IPS-20b (cell line): Measurements from ENCODE around the gene REC8.
A peak's percentile ranks its signal among the peaks of the same experiment; 100 is the strongest.

Experiments
- H3K27ac ChIP-seq: one replicate; pipeline ENCODE4 v1.5.1; 2013; ENCODE audit warnings: low read length
- H3K27me3 ChIP-seq: 2 replicates; pipeline ENCODE4 v1.6.1; 2013; ENCODE audit warnings: mild to moderate bottlenecking, low read length, inconsistent platforms; ENCODE audit not compliant: insufficient read depth
- H3K36me3 ChIP-seq: 2 replicates; pipeline ENCODE4 v1.6.1; 2013; ENCODE audit warnings: low read depth, mild to moderate bottlenecking, inconsistent platforms, low read length, moderate library complexity; ENCODE audit not compliant: insufficient read depth
- H3K4me1 ChIP-seq: 2 replicates; pipeline ENCODE4 v1.6.1; 2013; ENCODE audit warnings: mild to moderate bottlenecking, control low read depth, inconsistent platforms, low read length, moderate library complexity; ENCODE audit not compliant: insufficient read depth
- H3K4me3 ChIP-seq: 2 replicates; pipeline ENCODE4 v1.5.1; 2013; ENCODE audit warnings: mild to moderate bottlenecking, low read length, inconsistent platforms
- H3K9ac ChIP-seq: 2 replicates; pipeline ENCODE4 v1.6.1; 2013; ENCODE audit warnings: low read depth, mild to moderate bottlenecking, inconsistent platforms, low read length, moderate library complexity
- H3K9me3 ChIP-seq: 2 replicates; pipeline ENCODE4 v1.6.1; 2013; ENCODE audit warnings: mild to moderate bottlenecking, low read depth, low read length, inconsistent platforms; ENCODE audit not compliant: insufficient read depth

Gene REC8

GRCh38 chr14:24141097-24141880, 30.6 kb upstream of the REC8 start, which contains the start of gene EMC9:
Gene EMC9, minus strand, starts transcription at chr14:24141591. Its CDS starts 287 bp downstream, at chr14:24141304.
- Histone ChIP-seq H3K9ac (peak within 1 kb of the TSS; percentile 96), H3K9me3 (no peaks in the 10 kb centered on the region), H3K4me3 (peak within 1 kb of the TSS; percentile 99), H3K27ac (peak within 1 kb of the TSS; percentile 70), H3K4me1 (peaks cover 18% of the 10 kb centered on the region), H3K36me3 (peaks cover 46% of the 10 kb centered on the region), H3K27me3 (no peaks in the 10 kb centered on the region)

DNA sequence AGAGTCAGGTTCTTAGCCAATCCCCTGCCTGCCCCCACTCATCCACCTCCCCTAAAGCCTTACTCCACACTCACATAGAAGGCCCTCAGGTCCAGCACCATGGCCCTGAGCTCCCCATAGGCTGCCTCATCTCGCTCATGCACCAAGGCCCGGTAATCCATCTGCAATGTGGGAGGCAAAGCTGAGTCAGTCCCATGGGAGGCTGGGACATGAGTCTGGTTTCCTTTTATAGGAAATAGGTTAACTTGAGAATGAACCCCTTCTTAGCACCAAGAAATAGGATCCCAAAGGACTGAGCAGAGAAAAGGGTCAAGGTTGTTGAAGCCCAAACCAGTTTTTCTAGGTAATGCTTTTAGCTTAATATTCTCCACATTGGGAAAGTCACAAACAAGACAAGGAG, 28.4 kb upstream of the REC8 start:
- Histone ChIP-seq H3K36me3 (peaks cover 36% of the 10 kb centered on the region), H3K9ac (no peak overlapping the region), H3K9me3 (no peaks in the 10 kb centered on the region), H3K4me3 (no peak overlapping the region), H3K27ac (no peak overlapping the region), H3K27me3 (no peaks in the 10 kb centered on the region), H3K4me1 (peaks cover 14% of the 10 kb centered on the region)

DNA sequence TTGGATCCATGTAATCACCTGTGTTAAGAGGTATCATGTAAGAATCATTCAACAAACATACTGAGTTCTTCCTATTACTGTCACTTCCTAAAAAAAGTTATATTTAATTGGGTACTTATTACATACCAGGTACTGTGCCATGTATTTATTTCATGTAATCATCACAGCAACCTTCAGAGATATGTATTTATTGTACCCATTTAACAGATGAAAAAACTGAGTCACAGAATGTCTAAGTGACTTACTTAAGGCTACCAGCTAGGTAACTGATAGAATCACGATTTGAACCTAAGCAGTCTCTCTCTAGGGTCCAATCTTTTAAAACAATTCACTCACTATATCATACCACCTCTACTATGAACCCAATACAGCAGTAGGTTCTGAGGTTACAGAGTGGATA, 27.4 kb upstream of the REC8 start:
- Histone ChIP-seq H3K9ac (no peak overlapping the region), H3K36me3 (peaks cover 33% of the 10 kb centered on the region), H3K27ac (no peak overlapping the region), H3K4me3 (no peak overlapping the region), H3K27me3 (no peaks in the 10 kb centered on the region), H3K4me1 (peaks cover 16% of the 10 kb centered on the region), H3K9me3 (no peaks in the 10 kb centered on the region)

GRCh38 chr14:24145219-24145618, 26.7 kb upstream of the REC8 start:
- peak overlapping the region; percentile 94; the same call in 1 of the 2 replicates for H3K9ac ChIP-seq
- H3K4me3 ChIP-seq: peak overlapping the region; percentile 97; the same call in 1 of the 2 replicates
- no peak overlapping the region for H3K27ac ChIP-seq
- H3K4me1 ChIP-seq: peaks cover 16% of the 10 kb centered on the region
- H3K9me3 ChIP-seq: no peaks in the 10 kb centered on the region
- no peaks in the 10 kb centered on the region for H3K27me3 ChIP-seq
- H3K36me3 ChIP-seq: peaks cover 36% of the 10 kb centered on the region

- Histone ChIP-seq H3K27me3 (no peaks in the 10 kb centered on the region), H3K4me3 (peak overlapping the region; percentile 97), H3K4me1 (peaks cover 16% of the 10 kb centered on the region), H3K9ac (peak overlapping the region; percentile 94; the same call in 1 of the 2 replicates), H3K36me3 (peaks cover 43% of the 10 kb centered on the region), H3K9me3 (no peaks in the 10 kb centered on the region), H3K27ac (peak overlapping the region; percentile 53)
These were observed 26.0 kb upstream of the REC8 start for GRCh38 chr14:24145690-24146452.

DNA sequence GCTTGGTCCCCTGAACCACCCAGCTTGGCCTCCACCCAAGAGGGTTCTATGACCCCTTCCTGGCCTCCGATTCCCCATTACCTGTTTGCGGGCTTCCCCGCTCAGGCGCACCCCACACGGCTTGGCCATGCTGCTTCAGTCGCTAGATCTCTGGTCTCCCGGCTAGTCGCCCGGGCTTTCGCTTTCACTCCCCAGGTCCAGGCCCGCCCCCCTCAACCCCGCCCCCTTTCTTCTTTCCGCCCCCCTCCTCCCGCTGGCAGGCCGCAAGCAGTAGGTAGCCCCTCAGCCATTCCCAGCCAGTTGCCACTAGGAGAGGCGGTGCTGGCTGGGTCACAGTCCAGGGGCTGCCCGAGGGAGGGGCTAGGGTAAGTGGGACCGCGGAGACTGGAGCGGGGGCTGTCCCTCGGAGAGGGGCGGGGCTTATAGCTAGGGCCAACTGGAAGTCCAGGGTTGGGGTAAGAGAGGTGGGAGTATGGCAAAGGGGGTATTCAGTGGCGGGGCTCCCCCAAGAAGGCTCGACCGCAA, 25.4 kb upstream of the REC8 start, which contains the start of gene PSME2:
Gene PSME2 (minus strand): TSS at position 158 of the 525 bp plus-strand sequence. CDS start 29 bp downstream, at position 129.
- Histone ChIP-seq H3K27me3 (no peaks in the 10 kb centered on the region), H3K36me3 (peaks cover 49% of the 10 kb centered on the region), H3K9me3 (no peaks in the 10 kb centered on the region), H3K27ac (peak within 1 kb of the TSS; percentile 53), H3K4me1 (peaks cover 16% of the 10 kb centered on the region), H3K4me3 (peak within 1 kb of the TSS; percentile 97), H3K9ac (peak within 1 kb of the TSS; percentile 94; the same call in 1 of the 2 replicates)

DNA sequence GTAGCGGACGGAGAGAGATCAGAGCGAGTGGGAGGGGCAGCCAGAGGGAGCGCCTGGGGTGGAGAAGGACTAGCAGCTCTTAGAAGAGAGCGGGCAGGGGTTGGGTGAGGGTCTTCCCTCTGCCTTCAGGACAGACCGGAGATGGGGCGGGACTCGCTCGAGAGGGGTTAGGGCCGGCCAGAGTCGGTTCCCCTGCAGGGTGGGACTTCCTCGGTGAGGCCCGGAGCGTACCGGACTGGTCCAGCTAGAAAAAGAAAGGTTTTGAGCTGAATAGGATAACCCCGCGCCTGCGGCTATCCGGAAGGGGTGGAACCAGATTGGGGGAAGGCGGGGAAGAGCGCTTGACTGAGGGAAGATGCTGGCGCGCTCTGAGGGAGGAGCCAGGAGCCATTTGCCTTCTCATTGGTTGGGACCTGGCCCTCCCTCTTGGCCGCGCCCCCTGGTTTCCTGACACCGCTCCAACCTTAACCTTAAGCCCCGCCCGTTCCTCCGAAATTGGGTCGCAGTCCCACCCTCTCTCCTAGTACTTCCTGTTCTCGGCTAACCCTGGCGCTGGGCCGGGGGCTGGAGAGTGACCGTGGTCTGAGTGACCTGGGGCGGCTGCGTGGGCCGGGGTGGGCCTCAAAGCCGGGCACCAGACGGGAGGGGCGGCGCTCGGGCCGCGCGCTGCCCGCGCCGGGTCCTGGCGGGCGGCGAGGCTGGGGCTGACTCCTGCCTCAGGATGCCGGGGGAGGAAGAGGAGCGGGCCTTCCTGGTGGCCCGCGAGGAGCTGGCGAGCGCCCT, 24.7 kb upstream of the REC8 start, which contains the start of gene RNF31:
Gene RNF31 (plus strand): TSS at position 521 of the 783 bp plus-strand sequence. CDS start 201 bp downstream, at position 722.
- peaks cover 56% of the 10 kb centered on the region for H3K36me3 ChIP-seq
- H3K4me1 ChIP-seq: peaks cover 13% of the 10 kb centered on the region
- no peaks in the 10 kb centered on the region for H3K27me3 ChIP-seq

DNA sequence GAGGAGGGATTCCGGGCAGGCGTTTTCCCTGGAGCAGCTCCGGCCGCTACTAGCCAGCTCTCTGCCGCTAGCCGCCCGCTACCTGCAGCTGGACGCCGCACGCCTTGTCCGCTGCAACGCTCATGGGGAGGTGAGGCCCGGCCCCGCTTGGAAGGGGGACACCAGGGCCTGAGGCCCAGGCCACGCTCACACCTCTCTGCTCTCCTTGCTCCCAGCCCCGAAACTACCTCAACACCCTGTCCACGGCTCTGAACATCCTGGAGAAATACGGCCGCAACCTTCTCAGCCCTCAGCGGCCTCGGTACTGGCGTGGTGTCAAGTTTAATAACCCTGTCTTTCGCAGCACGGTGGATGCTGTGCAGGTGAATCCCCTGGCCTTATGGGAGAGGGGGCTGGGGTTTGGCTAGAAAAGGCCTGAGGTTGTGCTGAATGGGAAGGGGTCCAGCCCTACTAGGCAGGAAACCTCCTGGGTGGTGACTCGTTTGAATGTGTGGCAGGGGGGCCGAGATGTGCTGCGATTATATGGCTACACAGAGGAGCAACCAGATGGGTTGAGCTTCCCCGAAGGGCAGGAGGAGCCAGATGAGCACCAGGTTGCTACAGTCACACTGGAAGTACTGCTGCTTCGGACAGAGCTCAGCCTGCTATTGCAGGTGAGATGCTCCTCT, 24.0 kb upstream of the REC8 start:
- H3K9me3 ChIP-seq: no peaks in the 10 kb centered on the region
- H3K36me3 ChIP-seq: peaks cover 62% of the 10 kb centered on the region
- peaks cover 13% of the 10 kb centered on the region for H3K4me1 ChIP-seq
- H3K4me3 ChIP-seq: peak overlapping the region; percentile 79
- peak overlapping the region; percentile 29 for H3K27ac ChIP-seq
- H3K27me3 ChIP-seq: no peaks in the 10 kb centered on the region
- H3K9ac ChIP-seq: peak overlapping the region; percentile 79

More for the DNA sequence above, 24.7 kb upstream of the REC8 start, which contains the start of gene RNF31:
- H3K9ac ChIP-seq: peak within 1 kb of the TSS; percentile 94
- peak within 1 kb of the TSS; percentile 97 for H3K4me3 ChIP-seq
- no peaks in the 10 kb centered on the region for H3K9me3 ChIP-seq
- peak within 1 kb of the TSS; percentile 53 for H3K27ac ChIP-seq

DNA sequence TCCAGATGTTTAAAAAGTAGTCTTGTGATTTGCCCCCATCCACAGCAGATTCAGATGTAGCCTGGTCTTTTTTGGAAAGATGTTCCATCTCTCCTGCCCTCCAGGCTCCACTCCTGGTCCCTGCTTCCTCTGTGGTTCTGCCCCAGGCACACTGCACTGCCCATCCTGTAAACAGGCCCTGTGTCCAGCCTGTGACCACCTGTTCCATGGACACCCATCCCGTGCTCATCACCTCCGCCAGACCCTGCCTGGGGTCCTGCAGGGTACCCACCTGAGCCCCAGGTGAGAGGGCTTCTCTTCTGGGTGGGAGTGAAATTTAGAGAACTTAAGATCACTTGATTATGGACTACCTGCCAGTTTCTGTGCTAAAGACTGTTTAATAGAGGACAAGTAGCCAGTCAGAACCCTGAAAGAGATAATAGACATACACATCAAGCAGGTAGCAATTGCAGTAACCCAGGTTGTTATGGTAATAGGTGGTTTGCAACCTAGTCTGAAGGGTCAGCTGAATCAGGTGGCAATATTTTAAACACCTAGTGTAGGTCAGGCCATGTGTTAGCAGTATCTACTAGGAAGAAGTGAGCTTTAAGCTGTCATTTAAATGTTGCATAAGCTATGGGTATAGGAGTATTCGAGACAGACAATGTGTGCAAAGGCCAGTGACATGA, 22.4 kb upstream of the REC8 start:
- H3K9me3 ChIP-seq: no peaks in the 10 kb centered on the region
- peaks cover 13% of the 10 kb centered on the region for H3K4me1 ChIP-seq
- H3K36me3 ChIP-seq: peaks cover 52% of the 10 kb centered on the region
- H3K9ac ChIP-seq: no peak overlapping the region
- H3K27ac ChIP-seq: no peak overlapping the region
- H3K4me3 ChIP-seq: no peak overlapping the region
- H3K27me3 ChIP-seq: no peaks in the 10 kb centered on the region

DNA sequence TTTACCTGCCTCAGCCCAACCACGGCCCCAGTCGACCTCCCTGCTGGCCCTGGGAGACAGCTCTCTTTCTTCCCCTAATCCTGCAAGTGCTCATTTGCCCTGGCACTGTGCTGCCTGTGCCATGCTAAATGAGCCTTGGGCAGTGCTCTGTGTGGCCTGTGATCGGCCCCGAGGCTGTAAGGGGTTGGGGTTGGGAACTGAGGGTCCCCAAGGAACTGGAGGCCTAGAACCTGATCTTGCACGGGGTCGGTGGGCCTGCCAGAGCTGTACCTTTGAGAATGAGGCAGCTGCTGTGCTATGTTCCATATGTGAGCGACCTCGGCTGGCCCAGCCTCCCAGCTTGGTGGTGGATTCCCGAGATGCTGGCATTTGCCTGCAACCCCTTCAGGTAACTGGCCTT, 21.8 kb upstream of the REC8 start:
- Histone ChIP-seq H3K4me1 (peaks cover 13% of the 10 kb centered on the region), H3K9me3 (no peaks in the 10 kb centered on the region), H3K36me3 (peaks cover 52% of the 10 kb centered on the region), H3K27me3 (no peaks in the 10 kb centered on the region), H3K27ac (no peak overlapping the region), H3K4me3 (no peak overlapping the region), H3K9ac (no peak overlapping the region)
